GM23338 (cell line): Measurements from ENCODE around the gene RPL10A. TPM values are rescaled to one million over a fixed set of nuclear protein-coding genes. Genes with fewer than 3 reads are reported as not detected.

Source experiments
- ATAC-seq: fragments of 200-7000 bp; cut with Tn5 transposase; 3 replicates; pipeline ENCODE4 v1.9.1; 2020
- DNase-seq: peaks from one replicate; pipeline ENCODE4 v3.0.0-alpha.2; 2015; ENCODE audit warnings: low spot score
- H2AFZ ChIP-seq: fragments of 200-600 bp; sonication (generic); 2 replicates; pipeline ENCODE4 v1.8.0; 2016; ENCODE audit warnings: antibody characterized with exemption, mild to moderate bottlenecking, moderate library complexity
- H3F3A ChIP-seq: fragments of 200-600 bp; sonication (generic); replicated peaks from 2 replicates; pipeline ENCODE4 v1.8.0; 2017; ENCODE audit warnings: antibody characterized with exemption, mixed run types, low read depth
- H3K27ac ChIP-seq: fragments of 200-600 bp; sonication (generic); 2 replicates; pipeline ENCODE4 v1.6.1; 2016; ENCODE audit warnings: low read depth
- H3K27me3 ChIP-seq: fragments of 200-600 bp; sonication (generic); 2 replicates; pipeline ENCODE4 v1.8.0; 2016; ENCODE audit warnings: mild to moderate bottlenecking, mixed run types, moderate library complexity; ENCODE audit not compliant: insufficient read depth
- H3K36me3 ChIP-seq: fragments of 200-600 bp; sonication (generic); 2 replicates; pipeline ENCODE4 v1.8.0; 2016; ENCODE audit warnings: mild to moderate bottlenecking; ENCODE audit not compliant: insufficient read depth
- H3K4me1 ChIP-seq: fragments of 200-600 bp; sonication (generic); 2 replicates; pipeline ENCODE4 v1.8.0; 2016; ENCODE audit warnings: mild to moderate bottlenecking, moderate library complexity; ENCODE audit not compliant: insufficient read depth
- H3K4me2 ChIP-seq: fragments of 200-600 bp; sonication (generic); 2 replicates; pipeline ENCODE4 v1.7.1; 2017; ENCODE audit warnings: mixed run types
- H3K4me3 ChIP-seq: fragments of 200-600 bp; sonication (generic); 2 replicates; pipeline ENCODE4 v1.6.1; 2016; ENCODE audit warnings: mixed run types
- H3K79me2 ChIP-seq: fragments of 200-600 bp; sonication (generic); replicated peaks from 2 replicates; pipeline ENCODE4 v1.8.0; 2017; ENCODE audit warnings: mild to moderate bottlenecking; ENCODE audit not compliant: insufficient read depth
- H3K9me2 ChIP-seq: fragments of 200-600 bp; sonication (generic); 2 replicates; pipeline ENCODE4 v1.8.0; 2017; ENCODE audit not compliant: insufficient read depth
- H4K20me1 ChIP-seq: fragments of 200-600 bp; sonication (generic); replicated peaks from 2 replicates; pipeline ENCODE4 v1.8.0; 2017; ENCODE audit warnings: mild to moderate bottlenecking; ENCODE audit not compliant: insufficient read depth
- H3K27ac Mint-ChIP-seq: 2 replicates; pipeline ENCODE4 v1.8.0; 2020; ENCODE audit warnings: inconsistent platforms, mild to moderate bottlenecking, moderate library complexity, mixed read lengths
- H3K27me3 Mint-ChIP-seq: 3 replicates; pipeline ENCODE4 v1.8.0; 2022; ENCODE audit warnings: low read depth, mild to moderate bottlenecking, moderate library complexity, mixed read lengths, inconsistent platforms; ENCODE audit not compliant: insufficient read depth, poor library complexity
- H3K36me3 Mint-ChIP-seq: 3 replicates; pipeline ENCODE4 v1.8.0; 2021; ENCODE audit warnings: low read depth, mild to moderate bottlenecking, inconsistent platforms, moderate library complexity, mixed read lengths
- H3K4me1 Mint-ChIP-seq: 3 replicates; pipeline ENCODE4 v1.8.0; 2020; ENCODE audit warnings: mild to moderate bottlenecking, inconsistent platforms, mixed read lengths
- H3K4me3 Mint-ChIP-seq: 3 replicates; pipeline ENCODE4 v1.8.0; 2021; ENCODE audit warnings: moderate library complexity, mild to moderate bottlenecking, inconsistent platforms, mixed read lengths
- H3K9me3 Mint-ChIP-seq: 3 replicates; pipeline ENCODE4 v1.8.0; 2020; ENCODE audit warnings: moderate library complexity, mild to moderate bottlenecking, inconsistent platforms, mixed read lengths
- EZH2phosphoT487 ChIP-seq: fragments of 200-600 bp; sonication (generic); IDR thresholded peaks from one replicate; pipeline ENCODE4 v1.8.1; 2018; ENCODE audit warnings: antibody characterized with exemption; ENCODE audit not compliant: unreplicated experiment
- JUNB ChIP-seq: IDR thresholded peaks from one replicate; pipeline ENCODE4 v1.6.1; 2016; ENCODE audit warnings: antibody characterized with exemption; ENCODE audit not compliant: unreplicated experiment
- POLR2AphosphoS5 ChIP-seq: IDR thresholded peaks from 2 replicates; pipeline ENCODE4 v1.6.1; 2016; ENCODE audit warnings: antibody characterized with exemption, low read depth
- STAT1 ChIP-seq: IDR thresholded peaks from one replicate; pipeline ENCODE4 v1.6.1; 2016; ENCODE audit warnings: antibody characterized with exemption; ENCODE audit not compliant: unreplicated experiment
- polyA plus RNA-seq: library from polyadenylated mRNA; unstranded; fragments of >200 nt; fragmentation: Nextera tagmentation; extraction: Ambion mirVana; gene quantifications from 2 replicates; pipeline ENCODE4 v1.2.1, GENCODE V29; 2016
- total RNA-seq: library from RNA; depleted of rRNA; stranded (reverse); fragments of >200 nt; shearing (Covaris generic); gene quantifications from 2 replicates; pipeline ENCODE4 v1.2.3, GENCODE V29; 2014
- TF ChIP-seq, protein P1 (sequence below): IDR thresholded peaks from one replicate; pipeline ENCODE4 v1.6.1; 2018; ENCODE audit warnings: antibody characterized with exemption; ENCODE audit not compliant: unreplicated experiment
- TF ChIP-seq, protein P2 (sequence below): fragments of 250-450 bp; sonication (Bioruptor Pico); IDR thresholded peaks from 2 replicates; pipeline ENCODE4 v1.5.0; 2020; ENCODE audit warnings: mild to moderate bottlenecking, moderate library complexity

The RPL10A gene
- total and polyA plus RNA-seq, 2 experiments from 2014 or later: 730 to 1,297 TPM

DNA sequence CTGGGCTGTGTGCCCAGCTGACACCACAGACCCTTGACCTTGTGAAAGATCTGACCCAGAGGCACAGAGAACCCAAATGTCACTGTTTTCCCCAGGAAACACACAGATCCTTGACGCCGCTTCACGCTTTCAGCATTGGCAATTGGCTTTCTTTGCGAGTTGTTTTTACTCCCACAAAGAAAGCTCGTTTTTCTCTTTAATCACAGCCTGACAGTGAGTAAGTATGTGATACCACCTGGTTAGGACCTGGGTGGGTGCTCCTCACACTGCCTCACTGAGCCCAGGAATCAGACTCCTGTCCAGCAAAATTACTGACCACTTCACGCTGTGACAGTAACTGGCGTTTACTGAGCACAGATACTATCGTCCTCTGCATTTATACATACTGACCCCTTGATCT is 13.0 kb downstream of the RPL10A start:
- Histone ChIP-seq H3F3A (peaks cover 8% of the 10 kb centered on the region; the same call in 1 of the 2 replicates), H3K79me2 (no peaks in the 10 kb centered on the region; the same call in 1 of the 2 replicates), H4K20me1 (peaks cover 3% of the 10 kb centered on the region; the same call in 1 of the 2 replicates), H3K27ac (no peak overlapping the region), H3K4me2 (no peak overlapping the region), H2AFZ (no peak overlapping the region), H3K4me3 (no peak overlapping the region), H3K4me1 (peaks cover 16% of the 10 kb centered on the region), H3K9me2 (no peaks in the 10 kb centered on the region), H3K27me3 (no peaks in the 10 kb centered on the region), H3K36me3 (0 out of 2 replicates have a peak, but pooled peaks cover 6% of the 10 kb centered on the region)
- no peak overlapping the region for H3K27ac Mint-ChIP-seq
- ATAC-seq (no peak), DNase-seq (no peak)
- H3K27me3 Mint-ChIP-seq: peaks cover 14% of the 10 kb centered on the region
- H3K36me3 Mint-ChIP-seq: peaks cover 35% of the 10 kb centered on the region
- H3K4me3 Mint-ChIP-seq: no peak overlapping the region
- TF ChIP-seq EZH2phosphoT487 (no peak), POLR2AphosphoS5 (no peak), JUNB (no peak), STAT1 (no peak)
- TF ChIP-seq, protein P1, sequence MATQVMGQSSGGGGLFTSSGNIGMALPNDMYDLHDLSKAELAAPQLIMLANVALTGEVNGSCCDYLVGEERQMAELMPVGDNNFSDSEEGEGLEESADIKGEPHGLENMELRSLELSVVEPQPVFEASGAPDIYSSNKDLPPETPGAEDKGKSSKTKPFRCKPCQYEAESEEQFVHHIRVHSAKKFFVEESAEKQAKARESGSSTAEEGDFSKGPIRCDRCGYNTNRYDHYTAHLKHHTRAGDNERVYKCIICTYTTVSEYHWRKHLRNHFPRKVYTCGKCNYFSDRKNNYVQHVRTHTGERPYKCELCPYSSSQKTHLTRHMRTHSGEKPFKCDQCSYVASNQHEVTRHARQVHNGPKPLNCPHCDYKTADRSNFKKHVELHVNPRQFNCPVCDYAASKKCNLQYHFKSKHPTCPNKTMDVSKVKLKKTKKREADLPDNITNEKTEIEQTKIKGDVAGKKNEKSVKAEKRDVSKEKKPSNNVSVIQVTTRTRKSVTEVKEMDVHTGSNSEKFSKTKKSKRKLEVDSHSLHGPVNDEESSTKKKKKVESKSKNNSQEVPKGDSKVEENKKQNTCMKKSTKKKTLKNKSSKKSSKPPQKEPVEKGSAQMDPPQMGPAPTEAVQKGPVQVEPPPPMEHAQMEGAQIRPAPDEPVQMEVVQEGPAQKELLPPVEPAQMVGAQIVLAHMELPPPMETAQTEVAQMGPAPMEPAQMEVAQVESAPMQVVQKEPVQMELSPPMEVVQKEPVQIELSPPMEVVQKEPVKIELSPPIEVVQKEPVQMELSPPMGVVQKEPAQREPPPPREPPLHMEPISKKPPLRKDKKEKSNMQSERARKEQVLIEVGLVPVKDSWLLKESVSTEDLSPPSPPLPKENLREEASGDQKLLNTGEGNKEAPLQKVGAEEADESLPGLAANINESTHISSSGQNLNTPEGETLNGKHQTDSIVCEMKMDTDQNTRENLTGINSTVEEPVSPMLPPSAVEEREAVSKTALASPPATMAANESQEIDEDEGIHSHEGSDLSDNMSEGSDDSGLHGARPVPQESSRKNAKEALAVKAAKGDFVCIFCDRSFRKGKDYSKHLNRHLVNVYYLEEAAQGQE: no peak
- TF ChIP-seq, protein P2, sequence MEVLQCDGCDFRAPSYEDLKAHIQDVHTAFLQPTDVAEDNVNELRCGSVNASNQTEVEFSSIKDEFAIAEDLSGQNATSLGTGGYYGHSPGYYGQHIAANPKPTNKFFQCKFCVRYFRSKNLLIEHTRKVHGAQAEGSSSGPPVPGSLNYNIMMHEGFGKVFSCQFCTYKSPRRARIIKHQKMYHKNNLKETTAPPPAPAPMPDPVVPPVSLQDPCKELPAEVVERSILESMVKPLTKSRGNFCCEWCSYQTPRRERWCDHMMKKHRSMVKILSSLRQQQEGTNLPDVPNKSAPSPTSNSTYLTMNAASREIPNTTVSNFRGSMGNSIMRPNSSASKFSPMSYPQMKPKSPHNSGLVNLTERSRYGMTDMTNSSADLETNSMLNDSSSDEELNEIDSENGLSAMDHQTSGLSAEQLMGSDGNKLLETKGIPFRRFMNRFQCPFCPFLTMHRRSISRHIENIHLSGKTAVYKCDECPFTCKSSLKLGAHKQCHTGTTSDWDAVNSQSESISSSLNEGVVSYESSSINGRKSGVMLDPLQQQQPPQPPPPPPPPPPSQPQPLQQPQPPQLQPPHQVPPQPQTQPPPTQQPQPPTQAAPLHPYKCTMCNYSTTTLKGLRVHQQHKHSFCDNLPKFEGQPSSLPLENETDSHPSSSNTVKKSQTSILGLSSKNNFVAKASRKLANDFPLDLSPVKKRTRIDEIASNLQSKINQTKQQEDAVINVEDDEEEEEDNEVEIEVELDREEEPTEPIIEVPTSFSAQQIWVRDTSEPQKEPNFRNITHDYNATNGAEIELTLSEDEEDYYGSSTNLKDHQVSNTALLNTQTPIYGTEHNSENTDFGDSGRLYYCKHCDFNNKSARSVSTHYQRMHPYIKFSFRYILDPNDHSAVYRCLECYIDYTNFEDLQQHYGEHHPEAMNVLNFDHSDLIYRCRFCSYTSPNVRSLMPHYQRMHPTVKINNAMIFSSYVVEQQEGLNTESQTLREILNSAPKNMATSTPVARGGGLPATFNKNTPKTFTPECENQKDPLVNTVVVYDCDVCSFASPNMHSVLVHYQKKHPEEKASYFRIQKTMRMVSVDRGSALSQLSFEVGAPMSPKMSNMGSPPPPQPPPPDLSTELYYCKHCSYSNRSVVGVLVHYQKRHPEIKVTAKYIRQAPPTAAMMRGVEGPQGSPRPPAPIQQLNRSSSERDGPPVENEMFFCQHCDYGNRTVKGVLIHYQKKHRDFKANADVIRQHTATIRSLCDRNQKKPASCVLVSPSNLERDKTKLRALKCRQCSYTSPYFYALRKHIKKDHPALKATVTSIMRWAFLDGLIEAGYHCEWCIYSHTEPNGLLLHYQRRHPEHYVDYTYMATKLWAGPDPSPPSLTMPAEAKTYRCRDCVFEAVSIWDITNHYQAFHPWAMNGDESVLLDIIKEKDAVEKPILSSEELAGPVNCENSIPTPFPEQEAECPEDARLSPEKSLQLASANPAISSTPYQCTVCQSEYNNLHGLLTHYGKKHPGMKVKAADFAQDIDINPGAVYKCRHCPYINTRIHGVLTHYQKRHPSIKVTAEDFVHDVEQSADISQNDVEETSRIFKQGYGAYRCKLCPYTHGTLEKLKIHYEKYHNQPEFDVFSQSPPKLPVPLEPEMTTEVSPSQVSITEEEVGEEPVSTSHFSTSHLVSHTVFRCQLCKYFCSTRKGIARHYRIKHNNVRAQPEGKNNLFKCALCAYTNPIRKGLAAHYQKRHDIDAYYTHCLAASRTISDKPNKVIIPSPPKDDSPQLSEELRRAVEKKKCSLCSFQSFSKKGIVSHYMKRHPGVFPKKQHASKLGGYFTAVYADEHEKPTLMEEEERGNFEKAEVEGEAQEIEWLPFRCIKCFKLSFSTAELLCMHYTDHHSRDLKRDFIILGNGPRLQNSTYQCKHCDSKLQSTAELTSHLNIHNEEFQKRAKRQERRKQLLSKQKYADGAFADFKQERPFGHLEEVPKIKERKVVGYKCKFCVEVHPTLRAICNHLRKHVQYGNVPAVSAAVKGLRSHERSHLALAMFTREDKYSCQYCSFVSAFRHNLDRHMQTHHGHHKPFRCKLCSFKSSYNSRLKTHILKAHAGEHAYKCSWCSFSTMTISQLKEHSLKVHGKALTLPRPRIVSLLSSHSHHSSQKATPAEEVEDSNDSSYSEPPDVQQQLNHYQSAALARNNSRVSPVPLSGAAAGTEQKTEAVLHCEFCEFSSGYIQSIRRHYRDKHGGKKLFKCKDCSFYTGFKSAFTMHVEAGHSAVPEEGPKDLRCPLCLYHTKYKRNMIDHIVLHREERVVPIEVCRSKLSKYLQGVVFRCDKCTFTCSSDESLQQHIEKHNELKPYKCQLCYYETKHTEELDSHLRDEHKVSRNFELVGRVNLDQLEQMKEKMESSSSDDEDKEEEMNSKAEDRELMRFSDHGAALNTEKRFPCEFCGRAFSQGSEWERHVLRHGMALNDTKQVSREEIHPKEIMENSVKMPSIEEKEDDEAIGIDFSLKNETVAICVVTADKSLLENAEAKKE (CRISPR knock-in tag): no peak
- no peaks in the 10 kb centered on the region; the same call in 2 of the 3 replicates for H3K9me3 Mint-ChIP-seq
- peaks cover 25% of the 10 kb centered on the region for H3K4me1 Mint-ChIP-seq
